K562 (cell line): Measurements from ENCODE around the gene PSMC2. TPM values are rescaled to one million over a fixed set of nuclear protein-coding genes. Genes with fewer than 3 reads are reported as not detected.

Source experiments
- ATF7 ChIP-seq: fragments of 450-650 bp; IDR thresholded peaks from 2 replicates; pipeline ENCODE4 v1.7.1; 2014; ENCODE audit warnings: mild to moderate bottlenecking, moderate library complexity
- CCNT2 ChIP-seq: IDR thresholded peaks from 2 replicates; pipeline ENCODE4 v1.6.1; 2011; ENCODE audit warnings: borderline replicate concordance, low read depth, mild to moderate bottlenecking, moderate library complexity, mixed read lengths, low read length; ENCODE audit not compliant: insufficient read length; ENCODE audit errors: extremely low read depth
- DNMT1 ChIP-seq: fragments of 450-650 bp; IDR thresholded peaks from 2 replicates; pipeline ENCODE4 v1.6.1; 2016; ENCODE audit warnings: antibody characterized with exemption, mild to moderate bottlenecking
- ELF2 ChIP-seq: fragments of 250-450 bp; sonication (Bioruptor Pico); IDR thresholded peaks from 2 replicates; pipeline ENCODE4 v1.5.0; 2021; ENCODE audit warnings: mild to moderate bottlenecking
- ELK1 ChIP-seq: sonication (generic); formaldehyde crosslinking; IDR thresholded peaks from 2 replicates; pipeline ENCODE4 v1.8.1; 2022; ENCODE audit warnings: missing genetic modification reagents
- ETV5 ChIP-seq: sonication (generic); formaldehyde crosslinking; IDR thresholded peaks from 2 replicates; pipeline ENCODE4 v1.4.0; 2020; ENCODE audit warnings: low read depth, mild to moderate bottlenecking, missing genetic modification reagents
- FOXJ2 ChIP-seq: fragments of 200-800 bp; sonication (Bioruptor generic); IDR thresholded peaks from 2 replicates; pipeline ENCODE4 v1.6.1; 2016; ENCODE audit warnings: missing genetic modification characterization, missing compliant biosample characterization
- FOXK2 ChIP-seq, 2 experiments: fragments of 450-650 bp; IDR thresholded peaks in 1 of 2; conservative IDR thresholded peaks in 1 of 2; 2 replicates each; pipeline ENCODE4 v1.6.1; 2016; ENCODE audit warnings: low read depth in 2 of 2, mild to moderate bottlenecking in 1 of 2
- IRF1 ChIP-seq: sonication (generic); formaldehyde crosslinking; IDR thresholded peaks from 2 replicates; pipeline ENCODE4 v1.8.0; 2022; ENCODE audit warnings: missing genetic modification reagents, mild to moderate bottlenecking, borderline replicate concordance
- RBBP5 ChIP-seq: fragments of 200-600 bp; sonication (generic); IDR thresholded peaks from 2 replicates; pipeline ENCODE4 v1.6.1; 2012; ENCODE audit warnings: borderline replicate concordance, mild to moderate bottlenecking, low read length, control low read depth, inconsistent platforms; ENCODE audit not compliant: insufficient read depth, poor library complexity, severe bottlenecking
- RBM25 ChIP-seq: fragments of 200-400 bp; formaldehyde crosslinking; IDR thresholded peaks from 2 replicates; pipeline ENCODE4 v1.6.1; 2018; ENCODE audit warnings: low read length, low read depth, moderate library complexity; ENCODE audit not compliant: severe bottlenecking
- RNF2 ChIP-seq: sonication (generic); IDR thresholded peaks from 2 replicates; pipeline ENCODE4 v1.6.1; 2016
- TAL1 ChIP-seq: fragments of 450-650 bp; IDR thresholded peaks from 2 replicates; pipeline ENCODE4 v1.6.1; 2016; ENCODE audit warnings: mild to moderate bottlenecking
- TBL1XR1 ChIP-seq, 2 experiments: IDR thresholded peaks; 2 replicates each; pipeline ENCODE4 v1.6.1; 2012; ENCODE audit warnings: improper control_type of control experiment in 2 of 2, low read length in 2 of 2, mild to moderate bottlenecking in 1 of 2
- TCF15 ChIP-seq: fragments of 250-450 bp; sonication (Bioruptor Pico); IDR thresholded peaks from 2 replicates; pipeline ENCODE4 v1.8.0; 2022; ENCODE audit warnings: moderate library complexity, mild to moderate bottlenecking, inconsistent platforms
- UBTF ChIP-seq, 2 experiments: IDR thresholded peaks; 2 replicates each; pipeline ENCODE4 v1.6.1; 2012; ENCODE audit warnings: improper control_type of control experiment in 2 of 2, low read depth in 2 of 2, low read length in 2 of 2, borderline replicate concordance in 1 of 2
- XRCC5 ChIP-seq: fragments of 200-400 bp; formaldehyde crosslinking; IDR thresholded peaks from 2 replicates; pipeline ENCODE4 v1.6.1; 2017; ENCODE audit warnings: low read depth, mild to moderate bottlenecking, low read length
- ZNF23 ChIP-seq: fragments of 250-450 bp; sonication (Bioruptor Pico); IDR thresholded peaks from 2 replicates; pipeline ENCODE4 v1.4.0; 2020; ENCODE audit warnings: mild to moderate bottlenecking
- ZNF263 ChIP-seq: sonication (generic); formaldehyde crosslinking; IDR thresholded peaks from 2 replicates; pipeline ENCODE4 v1.8.0; 2022; ENCODE audit warnings: mild to moderate bottlenecking, missing genetic modification reagents, borderline replicate concordance
- ZNF277 ChIP-seq: fragments of 250-450 bp; sonication (Bioruptor Pico); IDR thresholded peaks from 2 replicates; pipeline ENCODE4 v1.8.0; 2022; ENCODE audit warnings: inconsistent platforms, mild to moderate bottlenecking, moderate library complexity, borderline replicate concordance
- ZNF408 ChIP-seq: fragments of 250-450 bp; sonication (Bioruptor Pico); IDR thresholded peaks from 2 replicates; pipeline ENCODE4 v1.4.0; 2020; ENCODE audit warnings: low read depth, mild to moderate bottlenecking, moderate library complexity
- ZNF785 ChIP-seq: fragments of 250-450 bp; sonication (Bioruptor Pico); IDR thresholded peaks from 2 replicates; pipeline ENCODE4 v1.4.0; 2020; ENCODE audit warnings: mild to moderate bottlenecking
- polyA plus RNA-seq, 8 experiments: library from polyadenylated mRNA; depleted of rRNA in 4 of 8; stranded (reverse) in 5 of 8; unstranded in 3 of 8; fragments of >200 nt; fragmentation: Nextera tagmentation in 2 of 8; fragmentation: Illumina TruSeq in 1 of 8; extraction: Ambion mirVana in 2 of 8; extraction: Trizol in 1 of 8; gene quantifications; 2 replicates each; pipeline versions ENCODE4 v1.2.1 to v1.2.3, GENCODE V29; 2011 to 2014; ENCODE audit warnings: inconsistent platforms in 1 of 8, missing spikeins in 1 of 8
- total RNA-seq, 7 experiments: library from RNA; depleted of rRNA in 6 of 7; stranded (reverse); fragments of >200 nt in 6 of 7; fragmentation: Illumina TruSeq in 2 of 7; extraction: Trizol in 2 of 7; gene quantifications; 2 replicates each; pipeline versions ENCODE4 v1.2.1 to v1.2.3, GENCODE V29; 2011 to 2021; ENCODE audit warnings: low replicate concordance in 1 of 7

The PSMC2 gene
- total and polyA plus RNA-seq, 9 of the 15 experiments (the other 6 are each of a cell fraction or from before 2014, with no cell fraction given), result 316 to 1,105 (median 511) TPM

GRCh38 chr7:103347507-103348267, at the start of gene PSMC2 (continued):
- no peak for TF ChIP-seq DNMT1
- TF ChIP-seq ELF2 (CRISPR knock-in tag), result peak; percentile 53; the same call in 1 of the 2 replicates
- no peak for TF ChIP-seq CCNT2
- TF ChIP-seq ELK1 (CRISPR knock-in tag), result no peak
- no peak for TF ChIP-seq ZNF277 (CRISPR knock-in tag)
- peak; percentile 57; the same call in 1 of the 2 replicates for TF ChIP-seq ZNF263 (CRISPR knock-in tag)
- TF ChIP-seq ATF7, result peak; percentile 77
- TF ChIP-seq RNF2, result no peak; the same call in 1 of the 2 replicates
- TF ChIP-seq ZNF408, result no peak
- TF ChIP-seq RBM25, result no peak
- TF ChIP-seq FOXJ2 (tag), result no peak
- peak; percentile 88 for TF ChIP-seq ETV5 (CRISPR knock-in tag)
- peak; percentile 15; the same call in 1 of the 2 replicates for TF ChIP-seq XRCC5
- TF ChIP-seq UBTF (IDR thresholded peaks at IDR 0.05; ENCODE audit: borderline replicate concordance in 1 of 2, low read depth in 2 of 2, low read length in 2 of 2), result peak; percentile 97 to 98
- TF ChIP-seq TAL1, result no peak
- TF ChIP-seq IRF1 (CRISPR knock-in tag), result no peak
- TF ChIP-seq ZNF23 (CRISPR knock-in tag), result no peak
- peak in 1 of 2 experiments; percentile 70; a peak in 2 of 4 replicates for TF ChIP-seq TBL1XR1 (IDR thresholded peaks at IDR 0.05; ENCODE audit: low read length in 2 of 2)
- peak; percentile 85 for TF ChIP-seq RBBP5
- TF ChIP-seq ZNF785, result no peak
- TF ChIP-seq FOXK2 (conservative IDR thresholded peaks at IDR 0.05 in 1 of 2, IDR thresholded peaks at IDR 0.05 in 1 of 2; ENCODE audit: low read depth in 2 of 2), result peak; percentile 80
- no peak for TF ChIP-seq TCF15 (CRISPR knock-in tag)
